ENCODE results near the gene GPR4. TPM values are rescaled to one million over a fixed set of nuclear protein-coding genes. Genes with fewer than 3 reads are reported as not detected.
A peak's percentile ranks its signal among the peaks of the same experiment; 100 is the strongest.

Gene GPR4
- total RNA-seq, 6 experiments from 2014 or later = 3.7 to 16.8 (median 13.3) TPM

GRCh38 chr19:45643927-45644771 is 42.1 kb upstream of the GPR4 start:
- Mint-ChIP-seq H3K27me3 (ENCODE audit: insufficient read depth) (peaks cover 2% of the 10 kb centered on the region), H3K4me1 (ENCODE audit: low read depth) (peaks cover 43% of the 10 kb centered on the region), H3K4me3 (no peak overlapping the region), H3K36me3 (ENCODE audit: low read depth) (peaks cover 10% of the 10 kb centered on the region), H3K9me3 (peaks cover 6% of the 10 kb centered on the region; the same call in 1 of the 2 replicates), H3K27ac (peak overlapping the region; percentile 8; the same call in 1 of the 2 replicates)
- no peak for DNase-seq
- TF ChIP-seq CTCF (IDR thresholded peaks at IDR 0.05) = no peak

GRCh38 chr19:45643024-45643926 is 41.3 kb upstream of the GPR4 start:
- H3K27me3 Mint-ChIP-seq (ENCODE audit: insufficient read depth) = peaks cover 2% of the 10 kb centered on the region
- H3K4me1 Mint-ChIP-seq (ENCODE audit: low read depth) = peaks cover 52% of the 10 kb centered on the region
- H3K4me3 Mint-ChIP-seq = peak overlapping the region; percentile 46
- peak overlapping the region; percentile 60 for H3K27ac Mint-ChIP-seq
- DNase-seq = peak; percentile 69
- peaks cover 14% of the 10 kb centered on the region for H3K36me3 Mint-ChIP-seq (ENCODE audit: low read depth)
- peaks cover 6% of the 10 kb centered on the region; the same call in 1 of the 2 replicates for H3K9me3 Mint-ChIP-seq
- peak; percentile 98 for TF ChIP-seq CTCF (IDR thresholded peaks at IDR 0.05)

- peak; percentile 83 for DNase-seq
- H3K27me3 Mint-ChIP-seq (ENCODE audit: insufficient read depth) = peaks cover 2% of the 10 kb centered on the region
- H3K9me3 Mint-ChIP-seq = peaks cover 6% of the 10 kb centered on the region; the same call in 1 of the 2 replicates
- peak overlapping the region; percentile 96 for H3K27ac Mint-ChIP-seq
- peaks cover 18% of the 10 kb centered on the region for H3K36me3 Mint-ChIP-seq (ENCODE audit: low read depth)
- H3K4me1 Mint-ChIP-seq (ENCODE audit: low read depth) = peaks cover 56% of the 10 kb centered on the region
- peak overlapping the region; percentile 88 for H3K4me3 Mint-ChIP-seq
- no peak for TF ChIP-seq CTCF (IDR thresholded peaks at IDR 0.05)
These were observed 39.5 kb upstream of the GPR4 start for GRCh38 chr19:45641274-45642105.

- no peak for TF ChIP-seq CTCF (IDR thresholded peaks at IDR 0.05)
- Mint-ChIP-seq H3K27ac (peak overlapping the region; percentile 96), H3K9me3 (peaks cover 6% of the 10 kb centered on the region; the same call in 1 of the 2 replicates), H3K36me3 (ENCODE audit: low read depth) (peaks cover 18% of the 10 kb centered on the region), H3K4me1 (ENCODE audit: low read depth) (peaks cover 49% of the 10 kb centered on the region), H3K27me3 (ENCODE audit: insufficient read depth) (peaks cover 2% of the 10 kb centered on the region), H3K4me3 (peak overlapping the region; percentile 88)
- DNase-seq = no peak
These were observed 38.8 kb upstream of the GPR4 start for GRCh38 chr19:45640849-45641273.

Data from HFFc6 (cell line).